GM23248 (cell line): ENCODE results near the gene HSD17B14. TPM values are rescaled to one million over a fixed set of nuclear protein-coding genes. Genes with fewer than 3 reads are reported as not detected.

Experiments
- DNase-seq: peaks from one replicate; pipeline ENCODE4 v3.0.0-alpha.2; 2015
- H2AFZ ChIP-seq: fragments of 200-600 bp; sonication (generic); 2 replicates; pipeline ENCODE4 v1.6.1; 2016; ENCODE audit warnings: antibody characterized with exemption
- H3F3A ChIP-seq: fragments of 200-600 bp; sonication (generic); 2 replicates; pipeline ENCODE4 v1.6.1; 2016; ENCODE audit warnings: mild to moderate bottlenecking, antibody characterized with exemption, mixed run types; ENCODE audit not compliant: insufficient read depth
- H3K27ac ChIP-seq: fragments of 200-600 bp; sonication (generic); 2 replicates; pipeline ENCODE4 v1.5.1; 2016; ENCODE audit warnings: mild to moderate bottlenecking
- H3K27me3 ChIP-seq: fragments of 200-600 bp; sonication (generic); replicated peaks from 2 replicates; pipeline ENCODE4 v1.6.1; 2016; ENCODE audit warnings: mild to moderate bottlenecking; ENCODE audit not compliant: insufficient read depth
- H3K36me3 ChIP-seq: fragments of 200-600 bp; sonication (generic); 2 replicates; pipeline ENCODE4 v1.6.1; 2016; ENCODE audit warnings: low read depth, mild to moderate bottlenecking
- H3K4me1 ChIP-seq: fragments of 200-600 bp; sonication (generic); 2 replicates; pipeline ENCODE4 v1.6.1; 2016; ENCODE audit warnings: mild to moderate bottlenecking; ENCODE audit not compliant: insufficient read depth
- H3K4me2 ChIP-seq: fragments of 200-600 bp; sonication (generic); one replicate; pipeline ENCODE4 v1.6.1; 2016; ENCODE audit warnings: mild to moderate bottlenecking; ENCODE audit not compliant: unreplicated experiment
- H3K4me3 ChIP-seq: fragments of 200-600 bp; sonication (generic); 2 replicates; pipeline ENCODE4 v1.5.1; 2016; ENCODE audit warnings: mild to moderate bottlenecking
- H3K79me2 ChIP-seq: fragments of 200-600 bp; sonication (generic); 2 replicates; pipeline ENCODE4 v1.6.1; 2016; ENCODE audit warnings: mild to moderate bottlenecking; ENCODE audit not compliant: insufficient read depth
- H3K9ac ChIP-seq: fragments of 200-600 bp; sonication (generic); 2 replicates; pipeline ENCODE4 v1.6.1; 2016; ENCODE audit warnings: mild to moderate bottlenecking
- H3K9me2 ChIP-seq: fragments of 200-600 bp; sonication (generic); 2 replicates; pipeline ENCODE4 v1.6.1; 2016; ENCODE audit warnings: mixed run types, mild to moderate bottlenecking, moderate library complexity; ENCODE audit not compliant: insufficient read depth
- H3K9me3 ChIP-seq: fragments of 200-600 bp; sonication (generic); one replicate; pipeline ENCODE4 v1.6.1; 2017; ENCODE audit warnings: low read depth
- H4K20me1 ChIP-seq: fragments of 200-600 bp; sonication (generic); 2 replicates; pipeline ENCODE4 v1.6.0; 2016; ENCODE audit not compliant: insufficient read depth
- EZH2 ChIP-seq: fragments of 200-600 bp; sonication (generic); IDR thresholded peaks from 2 replicates; pipeline ENCODE4 v1.6.1; 2018; ENCODE audit warnings: antibody characterized with exemption, mild to moderate bottlenecking; ENCODE audit not compliant: insufficient read depth, poor library complexity, severe bottlenecking
- EZH2phosphoT487 ChIP-seq: fragments of 200-600 bp; sonication (generic); IDR thresholded peaks from 2 replicates; pipeline ENCODE4 v1.6.1; 2018; ENCODE audit warnings: antibody characterized with exemption, moderate library complexity, mild to moderate bottlenecking, low read depth; ENCODE audit not compliant: insufficient read depth
- WGBS, 2 experiments: methylation state at CpG; one replicate each; pipeline ENCODE4 v1.1.6; 2015 to 2017; ENCODE audit warnings: low lambda C conversion rate in 2 of 2, low coverage in 1 of 2; ENCODE audit errors: missing lambda C conversion rate in 2 of 2; 5-methylcytosine and 5-hydroxymethylcytosine counted together
- in situ Hi-C: fragments of 300-500 bp; cut with MboI; formaldehyde crosslinking; loops from 2 replicates; pipeline ENCODE4 v1.15.0; 2020
- polyA plus RNA-seq: library from polyadenylated mRNA; unstranded; fragments of >200 nt; fragmentation: Nextera tagmentation; extraction: Ambion mirVana; gene quantifications from 2 replicates; pipeline ENCODE4 v1.2.1, GENCODE V29; 2016
- total RNA-seq: library from RNA; depleted of rRNA; stranded (reverse); fragments of >200 nt; shearing (Covaris generic); gene quantifications from 2 replicates; pipeline ENCODE4 v1.2.3, GENCODE V29; 2014

The HSD17B14 gene
- total and polyA plus RNA-seq, 2 experiments from 2014 or later: 2.6 to 4.4 TPM

GRCh38 chr19:48814895-48815294 lies 21.4 kb downstream of the HSD17B14 start:
- no peak overlapping the region for H3K27ac ChIP-seq
- no peak for DNase-seq
- H2AFZ ChIP-seq: no peak overlapping the region
- no peaks in the 10 kb centered on the region for H3K9me2 ChIP-seq
- no peaks in the 10 kb centered on the region for H3K36me3 ChIP-seq
- H3K27me3 ChIP-seq: no peaks in the 10 kb centered on the region
- WGBS, 2 experiments: 86 to 88% methylated on average over 6 of the region's 6 CpGs
- no peaks in the 10 kb centered on the region for H3K9me3 ChIP-seq
- TF ChIP-seq EZH2phosphoT487 (no peak), EZH2 (no peak)
- no peak overlapping the region for H3K4me2 ChIP-seq
- H3K4me3 ChIP-seq: no peak overlapping the region
- no peak overlapping the region for H3K9ac ChIP-seq
- in situ Hi-C loops: no loop called here
- H3K4me1 ChIP-seq: 0 out of 2 replicates have a peak, but pooled peaks cover 3% of the 10 kb centered on the region
- H3F3A ChIP-seq: no peaks in the 10 kb centered on the region
- H3K79me2 ChIP-seq: no peaks in the 10 kb centered on the region
- no peaks in the 10 kb centered on the region for H4K20me1 ChIP-seq

- in situ Hi-C loops: no loop called here
- Histone ChIP-seq H3K4me3 (no peak overlapping the region), H3K9ac (no peak overlapping the region), H3K4me2 (no peak overlapping the region), H3K9me2 (no peaks in the 10 kb centered on the region), H3K27me3 (no peaks in the 10 kb centered on the region), H3K4me1 (no peaks in the 10 kb centered on the region), H3K27ac (no peak overlapping the region), H3F3A (no peaks in the 10 kb centered on the region), H3K9me3 (no peaks in the 10 kb centered on the region), H3K36me3 (no peaks in the 10 kb centered on the region), H2AFZ (no peak overlapping the region), H3K79me2 (no peaks in the 10 kb centered on the region), H4K20me1 (no peaks in the 10 kb centered on the region)
- no peak for DNase-seq
- 83 to 85% methylated on average over 15 to 20 of the region's 21 CpGs for WGBS, 2 experiments
- TF ChIP-seq EZH2 (no peak), EZH2phosphoT487 (no peak)
These were observed 23.0 kb downstream of the HSD17B14 start for GRCh38 chr19:48813123-48813913.

GRCh38 chr19:48812094-48812929 lies 24.0 kb downstream of the HSD17B14 start:
- Histone ChIP-seq H4K20me1 (no peaks in the 10 kb centered on the region), H3K27me3 (no peaks in the 10 kb centered on the region), H3K9me3 (no peaks in the 10 kb centered on the region), H2AFZ (peak overlapping the region; percentile 34), H3K79me2 (no peaks in the 10 kb centered on the region), H3K9ac (peak overlapping the region; percentile 79), H3K9me2 (no peaks in the 10 kb centered on the region), H3K36me3 (no peaks in the 10 kb centered on the region), H3K4me1 (no peaks in the 10 kb centered on the region), H3F3A (no peaks in the 10 kb centered on the region), H3K27ac (no peak overlapping the region), H3K4me3 (peak overlapping the region; percentile 76), H3K4me2 (peak overlapping the region; percentile 77)
- 16 to 17% methylated on average over 29 to 39 of the region's 39 CpGs for WGBS, 2 experiments
- in situ Hi-C loops: no loop called here
- TF ChIP-seq EZH2 (no peak), EZH2phosphoT487 (no peak)
- peak; percentile 73 for DNase-seq

GRCh38 chr19:48810151-48810550 lies 26.1 kb downstream of the HSD17B14 start:
- H3F3A ChIP-seq: no peaks in the 10 kb centered on the region
- no peaks in the 10 kb centered on the region for H3K79me2 ChIP-seq
- no peaks in the 10 kb centered on the region for H3K27me3 ChIP-seq
- no peaks in the 10 kb centered on the region for H3K36me3 ChIP-seq
- no peaks in the 10 kb centered on the region for H3K4me1 ChIP-seq
- H2AFZ ChIP-seq: peak overlapping the region; percentile 81
- H3K9me3 ChIP-seq: no peaks in the 10 kb centered on the region
- H3K27ac ChIP-seq: no peak overlapping the region
- H3K9me2 ChIP-seq: no peaks in the 10 kb centered on the region
- H4K20me1 ChIP-seq: no peaks in the 10 kb centered on the region
- peak overlapping the region; percentile 77 for H3K4me2 ChIP-seq
- DNase-seq: peak; percentile 28
- no peak for TF ChIP-seq EZH2phosphoT487
- TF ChIP-seq EZH2: no peak
- H3K9ac ChIP-seq: peak overlapping the region; percentile 79
- 21 to 23% methylated on average over 7 of the region's 7 CpGs for WGBS, 2 experiments
- in situ Hi-C loops: no loop called here
- peak overlapping the region; percentile 76 for H3K4me3 ChIP-seq
